Measurements from ENCODE around the gene MPZL2. TPM values are rescaled to one million over a fixed set of nuclear protein-coding genes. Genes with fewer than 3 reads are reported as not detected.

MPZL2 gene
- total RNA-seq, 4 donors from 2014 or later = 59.5 to 86.5 (median 75.0) TPM

- Histone ChIP-seq H3K27me3 (peaks cover 4% of the 10 kb centered on the region), H3K9me3 (no peaks in the 10 kb centered on the region), H3K4me3 (no peak overlapping the region), H3K36me3 (no peaks in the 10 kb centered on the region), H3K27ac (no peak overlapping the region), H3K4me1 (peaks cover 0 to 3% (median 0%) of the 10 kb centered on the region in 4 donors)
- TF ChIP-seq EP300 (IDR thresholded peaks at IDR 0.05; ENCODE audit: low read depth) = no peak
- no peak for TF ChIP-seq CTCF (IDR thresholded peaks at IDR 0.05)
- no peak for TF ChIP-seq POLR2AphosphoS5 (IDR thresholded peaks at IDR 0.05)
- TF ChIP-seq POLR2A (IDR thresholded peaks at IDR 0.05) = no peak
- in situ Hi-C loops (cut with MboI; ENCODE audit: low pct_ligation_motif_present in 1 of 4, low pct_unique_long_range_greater_than_20kb in 1 of 4, low sequenced_read_pairs in 3 of 4) = loop anchor here in 3 of 4 donors (5.0 to 25.0 kb wide), 4 partner anchors 50 to 108 kb away; partner anchors contain the start of genes CD3D (in 1 of the 3), CD3G (in 1 of the 3), SCN2B (in 1 of the 3) and UBE4A (in 1 of the 3)
- DNase-seq = no peak
- intact Hi-C loops (cut with DNase I; ENCODE audit: low total_unique reads) = no loop called here
- 60 to 78% methylated on average over 2 to 5 of the region's 5 CpGs for whole genome bisulfite sequencing, 2 donors (ENCODE audit: low coverage in 1 of 2)
These were observed 31.1 kb upstream of the MPZL2 start for GRCh38 chr11:118295199-118295598.

- TF ChIP-seq CTCF (IDR thresholded peaks at IDR 0.05) = no peak
- no peak for TF ChIP-seq EP300 (IDR thresholded peaks at IDR 0.05; ENCODE audit: low read depth)
- TF ChIP-seq POLR2A (IDR thresholded peaks at IDR 0.05) = no peak
- no peak for TF ChIP-seq POLR2AphosphoS5 (IDR thresholded peaks at IDR 0.05)
- H3K9me3 ChIP-seq = no peaks in the 10 kb centered on the region
- H3K4me3 ChIP-seq = no peak overlapping the region
- no peak for DNase-seq
- in situ Hi-C loops (cut with MboI; ENCODE audit: low pct_ligation_motif_present in 1 of 4, low pct_unique_long_range_greater_than_20kb in 1 of 4, low sequenced_read_pairs in 3 of 4) (loop anchor here in 2 of 4 donors (5.0 to 25.0 kb wide), 4 partner anchors 51 to 107 kb away; partner anchors contain the start of genes CD3D (in 1 of the 2), CD3G (in 1 of the 2), SCN2B (in 1 of the 2) and UBE4A (in 1 of the 2)), intact Hi-C loops (cut with DNase I; ENCODE audit: low total_unique reads) (no loop called here)
- 81 to 92% methylated on average over 2 of the region's 2 CpGs for WGBS, 2 donors (ENCODE audit: low coverage in 1 of 2)
- H3K27me3 ChIP-seq = peaks cover 4% of the 10 kb centered on the region
- no peak overlapping the region for H3K27ac ChIP-seq
- H3K36me3 ChIP-seq = no peaks in the 10 kb centered on the region
- H3K4me1 ChIP-seq = peaks cover 0 to 3% (median 0%) of the 10 kb centered on the region in 4 donors
These were observed 30.0 kb upstream of the MPZL2 start for GRCh38 chr11:118294053-118294452.

GRCh38 chr11:118291477-118292135 lies 27.5 kb upstream of the MPZL2 start:
- Histone ChIP-seq H3K9me3 (no peaks in the 10 kb centered on the region), H3K27me3 (peaks cover 4% of the 10 kb centered on the region), H3K27ac (no peak overlapping the region), H3K4me1 (peaks cover 0 to 14% (median 3%) of the 10 kb centered on the region in 4 donors), H3K4me3 (no peak overlapping the region), H3K36me3 (no peaks in the 10 kb centered on the region)
- DNase-seq = no peak
- TF ChIP-seq POLR2AphosphoS5 (IDR thresholded peaks at IDR 0.05) (no peak), CTCF (IDR thresholded peaks at IDR 0.05) (no peak), POLR2A (IDR thresholded peaks at IDR 0.05) (no peak), EP300 (IDR thresholded peaks at IDR 0.05; ENCODE audit: low read depth) (no peak)
- 59 to 64% methylated on average over 9 of the region's 9 CpGs for WGBS, 2 donors (ENCODE audit: low coverage in 1 of 2)
- intact Hi-C loops (cut with DNase I; ENCODE audit: low total_unique reads) = no loop called here
- in situ Hi-C loops (cut with MboI; ENCODE audit: low pct_ligation_motif_present in 1 of 4, low pct_unique_long_range_greater_than_20kb in 1 of 4, low sequenced_read_pairs in 3 of 4) = loop anchor here in 2 of 4 donors (5.0 to 25.0 kb wide), 4 partner anchors 53 to 104 kb away; partner anchors contain the start of genes CD3D (in 1 of the 2), CD3G (in 1 of the 2), SCN2B (in 1 of the 2) and UBE4A (in 1 of the 2)

DNA sequence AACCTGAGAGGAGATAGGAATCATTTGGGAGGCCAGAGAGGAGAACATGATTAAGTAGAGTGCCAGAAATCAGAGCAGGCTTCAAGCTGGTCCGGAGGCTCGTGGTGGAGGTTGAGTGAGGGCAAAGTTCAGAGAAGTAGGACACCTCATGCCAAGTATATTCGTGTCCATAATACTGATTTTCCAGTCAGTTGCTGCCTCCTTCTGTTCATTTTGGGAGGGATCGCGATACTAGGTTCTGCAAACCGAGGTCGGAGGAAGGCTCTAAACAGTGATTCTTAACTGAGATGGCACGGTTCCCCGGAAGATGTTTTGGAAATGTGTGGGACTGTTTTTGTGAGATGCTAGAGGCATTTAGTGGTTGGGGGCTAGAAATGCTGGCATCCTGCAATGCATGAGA lies 26.8 kb upstream of the MPZL2 start:
- Histone ChIP-seq H3K4me3 (no peak overlapping the region), H3K4me1 (peaks cover 0 to 17% (median 4%) of the 10 kb centered on the region in 4 donors), H3K36me3 (no peaks in the 10 kb centered on the region), H3K9me3 (no peaks in the 10 kb centered on the region), H3K27ac (no peak overlapping the region), H3K27me3 (peaks cover 4% of the 10 kb centered on the region)
- intact Hi-C loops (cut with DNase I; ENCODE audit: low total_unique reads) = no loop called here
- WGBS, 2 donors (ENCODE audit: low coverage in 1 of 2) = 8 to 16% methylated on average over 5 to 9 of the region's 9 CpGs
- peak; percentile 34 to 73 (median 49) for TF ChIP-seq CTCF (IDR thresholded peaks at IDR 0.05)
- TF ChIP-seq POLR2AphosphoS5 (IDR thresholded peaks at IDR 0.05) = peak in 1 of 3 donors; percentile 47
- no peak for TF ChIP-seq POLR2A (IDR thresholded peaks at IDR 0.05)
- in situ Hi-C loops (cut with MboI; ENCODE audit: low pct_ligation_motif_present in 1 of 4, low pct_unique_long_range_greater_than_20kb in 1 of 4, low sequenced_read_pairs in 3 of 4) = loop anchor here in 2 of 4 donors (5.0 to 25.0 kb wide), 4 partner anchors 54 to 104 kb away; partner anchors contain the start of genes CD3D (in 1 of the 2), CD3G (in 1 of the 2), SCN2B (in 1 of the 2) and UBE4A (in 1 of the 2)
- peak; percentile 61 for DNase-seq

All from transverse colon (tissue), 4 donors.